K562 treated with DMSO at 1 percent for 4 hours (cell line): ENCODE measurements around the gene NBDY. TPM values are rescaled to one million over a fixed set of nuclear protein-coding genes. Genes with fewer than 3 reads are reported as not detected.

Experiments used
- total RNA-seq: library from RNA; unstranded; fragments of 300-600 nt; gene quantifications from 2 replicates; pipeline ENCODE4 v1.2.3, GENCODE V29; 2022; ENCODE audit not compliant: insufficient read depth

Gene NBDY
- total RNA-seq, result 2.8 and 4.6 TPM in 2 replicates

GRCh38 chrX:56729152-56729850 lies at the start of gene NBDY:
NBDY (plus strand) TSS chrX:56729243; CDS start chrX:56729354, 111 bp downstream.

Other genes starting within 250 kb of the NBDY start
- 11.1 and 13.3 TPM in 2 replicates for gene UBQLN2, start 165.6 kb upstream of the NBDY start, total RNA-seq